HepG2 (cell line): ENCODE results near the gene P4HB. TPM values are rescaled to one million over a fixed set of nuclear protein-coding genes. Genes with fewer than 3 reads are reported as not detected.
A peak's percentile ranks its signal among the peaks of the same experiment; 100 is the strongest.

Experiments
- ATF2 ChIP-seq: sonication (generic); formaldehyde crosslinking; IDR thresholded peaks from 2 replicates; pipeline ENCODE4 v1.4.0; 2020; ENCODE audit warnings: missing genetic modification reagents
- ATF7 ChIP-seq, 2 experiments: fragments of 450-650 bp in 1 of 2; sonication (generic) in 1 of 2; formaldehyde crosslinking in 1 of 2; IDR thresholded peaks; 2 replicates each; pipeline versions ENCODE4 v1.4.0 to v1.6.1; 2016 to 2020; ENCODE audit warnings: antibody characterized with exemption in 1 of 2, mild to moderate bottlenecking in 1 of 2, missing genetic modification reagents in 1 of 2
- ATRX ChIP-seq: sonication (generic); formaldehyde crosslinking; IDR thresholded peaks from 2 replicates; pipeline ENCODE4 v1.4.0; 2020; ENCODE audit warnings: missing genetic modification reagents, borderline replicate concordance
- FLYWCH1 ChIP-seq: sonication (generic); formaldehyde crosslinking; IDR thresholded peaks from 2 replicates; pipeline ENCODE4 v1.8.1; 2023; ENCODE audit warnings: mild to moderate bottlenecking, missing genetic modification reagents
- KLF9 ChIP-seq: IDR thresholded peaks from 2 replicates; pipeline ENCODE4 v1.6.1; 2016; ENCODE audit warnings: low read depth
- MATR3 ChIP-seq: sonication (generic); formaldehyde crosslinking; IDR thresholded peaks from 2 replicates; pipeline ENCODE4 v1.4.0; 2020; ENCODE audit warnings: missing genetic modification reagents
- MEIS2 ChIP-seq: sonication (generic); formaldehyde crosslinking; IDR thresholded peaks from 2 replicates; pipeline ENCODE4 v1.9.0; 2021; ENCODE audit warnings: mild to moderate bottlenecking, missing genetic modification reagents
- NAIF1 ChIP-seq: sonication (generic); formaldehyde crosslinking; IDR thresholded peaks from 2 replicates; pipeline ENCODE4 v1.5.0; 2020; ENCODE audit warnings: mild to moderate bottlenecking, missing genetic modification reagents, borderline replicate concordance
- SPEN ChIP-seq: sonication (generic); formaldehyde crosslinking; IDR thresholded peaks from 2 replicates; pipeline ENCODE4 v1.5.1; 2020; ENCODE audit warnings: low read depth, mild to moderate bottlenecking, missing genetic modification reagents
- TFE3 ChIP-seq: IDR thresholded peaks from 2 replicates; pipeline ENCODE4 v1.6.1; 2016
- THAP11 ChIP-seq: IDR thresholded peaks from 2 replicates; pipeline ENCODE4 v1.6.1; 2016; ENCODE audit warnings: missing biosample characterization, missing genetic modification reagents
- ZBTB38 ChIP-seq: sonication (generic); formaldehyde crosslinking; IDR thresholded peaks from 2 replicates; pipeline ENCODE4 v1.5.1; 2020; ENCODE audit warnings: mild to moderate bottlenecking, missing genetic modification reagents
- ZBTB8A ChIP-seq: sonication (generic); formaldehyde crosslinking; IDR thresholded peaks from 2 replicates; pipeline ENCODE4 v1.4.0; 2020; ENCODE audit warnings: mild to moderate bottlenecking, low read depth, missing genetic modification reagents, borderline replicate concordance
- ZKSCAN1 ChIP-seq: fragments of 150-350 bp; IDR thresholded peaks from 2 replicates; pipeline ENCODE4 v1.6.1; 2014; ENCODE audit warnings: low read length
- ZNF124 ChIP-seq: sonication (generic); formaldehyde crosslinking; IDR thresholded peaks from 2 replicates; pipeline ENCODE4 v1.4.0; 2020; ENCODE audit warnings: missing genetic modification reagents
- ZNF446 ChIP-seq: sonication (generic); formaldehyde crosslinking; IDR thresholded peaks from 2 replicates; pipeline ENCODE4 v1.5.0; 2020; ENCODE audit warnings: mild to moderate bottlenecking, missing genetic modification reagents
- ZNF556 ChIP-seq: sonication (generic); formaldehyde crosslinking; IDR thresholded peaks from 2 replicates; pipeline ENCODE4 v1.4.0; 2020; ENCODE audit warnings: mild to moderate bottlenecking, missing genetic modification reagents, borderline replicate concordance
- ZNF574 ChIP-seq: sonication (generic); formaldehyde crosslinking; IDR thresholded peaks from 2 replicates; pipeline ENCODE4 v1.4.0; 2020; ENCODE audit warnings: missing genetic modification reagents
- ZNF713 ChIP-seq: sonication (generic); formaldehyde crosslinking; IDR thresholded peaks from 2 replicates; pipeline ENCODE4 v1.4.0; 2020; ENCODE audit warnings: mild to moderate bottlenecking, missing genetic modification reagents
- ZNF800 ChIP-seq: sonication (generic); formaldehyde crosslinking; IDR thresholded peaks from 2 replicates; pipeline ENCODE4 v1.4.0; 2020; ENCODE audit warnings: missing genetic modification reagents
- polyA plus RNA-seq, 8 experiments: library from polyadenylated mRNA; depleted of rRNA in 3 of 8; stranded (reverse) in 7 of 8; unstranded in 1 of 8; fragments of >200 nt; fragmentation: Illumina TruSeq in 4 of 8; extraction: Trizol in 4 of 8; gene quantifications; 2 replicates each; pipeline versions ENCODE4 v1.2.1 to v1.2.3, GENCODE V29; 2011 to 2016; ENCODE audit warnings: low read depth in 4 of 8, missing spikeins in 1 of 8, mixed read lengths in 1 of 8; ENCODE audit not compliant: insufficient read depth in 1 of 8
- total RNA-seq, 5 experiments: library from RNA; depleted of rRNA; stranded (reverse); fragments of >200 nt; fragmentation: Illumina TruSeq; extraction: Trizol; gene quantifications; 2 replicates each; pipeline ENCODE4 v1.2.3, GENCODE V29; 2016; ENCODE audit warnings: low read depth in 1 of 5

P4HB gene
- total and polyA plus RNA-seq, 2 of the 13 experiments (the other 11 are each of a cell fraction or from before 2014, with no cell fraction given): 185 to 782 TPM

- TF ChIP-seq ATF2 (CRISPR knock-in tag): peak; percentile 61; the same call in 1 of the 2 replicates
- TF ChIP-seq ZNF124 (CRISPR knock-in tag): peak; percentile 41; the same call in 1 of the 2 replicates
- TF ChIP-seq ZNF446 (CRISPR knock-in tag): no peak
- TF ChIP-seq SPEN (CRISPR knock-in tag): peak; percentile 83
- peak; percentile 66; the same call in 1 of the 2 replicates for TF ChIP-seq ATRX
- TF ChIP-seq FLYWCH1: no peak
- TF ChIP-seq ZBTB38 (CRISPR knock-in tag): 0 out of 2 replicates have a peak, but pooled peaks have one; percentile 29
- peak; percentile 94; the same call in 1 of the 2 replicates for TF ChIP-seq MEIS2 (CRISPR knock-in tag)
- TF ChIP-seq ZNF800 (CRISPR knock-in tag): peak; percentile 76; the same call in 1 of the 2 replicates
- peak; percentile 91 for TF ChIP-seq ZBTB8A (CRISPR knock-in tag)
- no peak for TF ChIP-seq MATR3 (CRISPR knock-in tag)
- peak; percentile 84 for TF ChIP-seq ZNF556 (CRISPR knock-in tag)
- 0 out of 2 replicates have a peak, but pooled peaks have one; percentile 3 for TF ChIP-seq ZNF713 (CRISPR knock-in tag)
- TF ChIP-seq THAP11 (CRISPR knock-in tag): peak; percentile 87
- peak; percentile 91 for TF ChIP-seq TFE3 (CRISPR knock-in tag)
- no peak for TF ChIP-seq ZKSCAN1
- no peak for TF ChIP-seq ATF7 (IDR thresholded peaks at IDR 0.05)
- TF ChIP-seq ATF7 (CRISPR knock-in tag; IDR thresholded peaks at IDR 0.05): peak; percentile 65; the same call in 1 of the 2 replicates
- TF ChIP-seq NAIF1 (CRISPR knock-in tag): no peak
- TF ChIP-seq KLF9 (CRISPR knock-in tag): 0 out of 2 replicates have a peak, but pooled peaks have one; percentile 36
- TF ChIP-seq ZNF574 (CRISPR knock-in tag): peak; percentile 80
These were observed 27.0 kb downstream of the P4HB start, which contains the start of gene MCRIP1 (continued) for GRCh38 chr17:81833160-81833920.
